Smooth muscle cell (in vitro differentiated cells): ENCODE results near the gene PHYKPL. TPM values are rescaled to one million over a fixed set of nuclear protein-coding genes. Genes with fewer than 3 reads are reported as not detected.

Experiments used
- DNase-seq: peaks from one replicate; lab custom pipeline; 2025; ENCODE audit not compliant: unreplicated experiment; lab: John Stamatoyannopoulos, UW
- H2AFZ ChIP-seq: fragments of 200-600 bp; sonication (generic); 2 replicates; pipeline ENCODE4 v1.6.0; 2016; ENCODE audit warnings: antibody characterized with exemption, low read depth, mild to moderate bottlenecking
- H3F3A ChIP-seq: fragments of 200-600 bp; sonication (generic); 2 replicates; pipeline ENCODE4 v1.6.0; 2017; ENCODE audit warnings: antibody characterized with exemption, low read depth
- H3K27ac ChIP-seq: fragments of 200-600 bp; sonication (generic); 2 replicates; pipeline ENCODE4 v1.5.1; 2016; ENCODE audit warnings: low read depth, mild to moderate bottlenecking
- H3K27me3 ChIP-seq: fragments of 200-600 bp; sonication (generic); 2 replicates; pipeline ENCODE4 v1.6.1; 2016; ENCODE audit warnings: low read depth, mild to moderate bottlenecking
- H3K36me3 ChIP-seq: fragments of 200-600 bp; sonication (generic); 2 replicates; pipeline ENCODE4 v1.5.1; 2016; ENCODE audit warnings: low read depth
- H3K4me1 ChIP-seq: fragments of 200-600 bp; sonication (generic); 2 replicates; pipeline ENCODE4 v1.5.1; 2016; ENCODE audit warnings: low read depth
- H3K4me2 ChIP-seq: fragments of 200-600 bp; sonication (generic); 2 replicates; pipeline ENCODE4 v1.6.0; 2016; ENCODE audit warnings: mild to moderate bottlenecking
- H3K4me3 ChIP-seq: fragments of 200-600 bp; sonication (generic); 2 replicates; pipeline ENCODE4 v1.5.1; 2016; ENCODE audit warnings: mild to moderate bottlenecking
- H3K79me2 ChIP-seq: fragments of 200-600 bp; sonication (generic); 2 replicates; pipeline ENCODE4 v1.6.0; 2016; ENCODE audit warnings: low read depth, mild to moderate bottlenecking
- H3K9ac ChIP-seq: fragments of 200-600 bp; sonication (generic); 2 replicates; pipeline ENCODE4 v1.6.0; 2016; ENCODE audit warnings: low read depth
- H3K9me3 ChIP-seq: fragments of 200-600 bp; sonication (generic); replicated peaks from 2 replicates; pipeline ENCODE4 v1.5.1; 2016; ENCODE audit warnings: low read depth
- H4K20me1 ChIP-seq: fragments of 200-600 bp; sonication (generic); 2 replicates; pipeline ENCODE4 v1.6.0; 2016; ENCODE audit warnings: low read depth
- WGBS: methylation state at CpG from one replicate; pipeline ENCODE4 v1.1.7; 2016; ENCODE audit warnings: low lambda C conversion rate; 5-methylcytosine and 5-hydroxymethylcytosine counted together
- polyA plus RNA-seq: library from polyadenylated mRNA; unstranded; fragments of >200 nt; fragmentation: Nextera tagmentation; extraction: Ambion mirVana; gene quantifications from 2 replicates; pipeline ENCODE4 v1.2.1, GENCODE V29; 2016
- total RNA-seq: library from RNA; depleted of rRNA; stranded (reverse); fragments of >200 nt; gene quantifications from 2 replicates; pipeline ENCODE4 v1.2.3, GENCODE V29; 2014
- TF ChIP-seq, protein P1 (sequence below): fragments of 200-600 bp; sonication (generic); IDR thresholded peaks from 2 replicates; pipeline ENCODE4 v1.5.1; 2017; ENCODE audit warnings: borderline replicate concordance, mild to moderate bottlenecking, antibody characterized with exemption; ENCODE audit not compliant: insufficient read depth, poor library complexity, severe bottlenecking

PHYKPL gene
- total and polyA plus RNA-seq, 2 experiments from 2014 or later = 15.7 to 27.8 TPM

DNA sequence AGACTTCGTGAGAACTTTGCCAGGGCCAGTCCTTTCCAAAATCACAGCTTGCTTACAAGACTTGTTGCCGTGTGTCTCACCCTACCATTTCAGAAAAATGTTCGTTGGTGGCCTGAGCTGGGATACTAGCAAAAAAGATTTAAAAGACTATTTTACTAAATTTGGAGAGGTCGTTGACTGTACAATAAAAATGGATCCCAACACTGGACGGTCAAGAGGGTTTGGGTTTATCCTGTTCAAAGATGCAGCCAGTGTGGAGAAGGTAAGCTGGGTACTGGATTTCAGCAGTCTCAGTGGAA is 26.9 kb downstream of the PHYKPL start:
- TF ChIP-seq, protein P1, sequence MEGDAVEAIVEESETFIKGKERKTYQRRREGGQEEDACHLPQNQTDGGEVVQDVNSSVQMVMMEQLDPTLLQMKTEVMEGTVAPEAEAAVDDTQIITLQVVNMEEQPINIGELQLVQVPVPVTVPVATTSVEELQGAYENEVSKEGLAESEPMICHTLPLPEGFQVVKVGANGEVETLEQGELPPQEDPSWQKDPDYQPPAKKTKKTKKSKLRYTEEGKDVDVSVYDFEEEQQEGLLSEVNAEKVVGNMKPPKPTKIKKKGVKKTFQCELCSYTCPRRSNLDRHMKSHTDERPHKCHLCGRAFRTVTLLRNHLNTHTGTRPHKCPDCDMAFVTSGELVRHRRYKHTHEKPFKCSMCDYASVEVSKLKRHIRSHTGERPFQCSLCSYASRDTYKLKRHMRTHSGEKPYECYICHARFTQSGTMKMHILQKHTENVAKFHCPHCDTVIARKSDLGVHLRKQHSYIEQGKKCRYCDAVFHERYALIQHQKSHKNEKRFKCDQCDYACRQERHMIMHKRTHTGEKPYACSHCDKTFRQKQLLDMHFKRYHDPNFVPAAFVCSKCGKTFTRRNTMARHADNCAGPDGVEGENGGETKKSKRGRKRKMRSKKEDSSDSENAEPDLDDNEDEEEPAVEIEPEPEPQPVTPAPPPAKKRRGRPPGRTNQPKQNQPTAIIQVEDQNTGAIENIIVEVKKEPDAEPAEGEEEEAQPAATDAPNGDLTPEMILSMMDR = no peak
- peaks cover 56% of the 10 kb centered on the region for H4K20me1 ChIP-seq
- no peak overlapping the region for H2AFZ ChIP-seq
- H3K4me3 ChIP-seq = peak overlapping the region; percentile 99
- H3K9ac ChIP-seq = peak overlapping the region; percentile 89
- 5% methylated on average over 5 of the region's 5 CpGs for WGBS
- peaks cover 38% of the 10 kb centered on the region for H3F3A ChIP-seq
- H3K27ac ChIP-seq = peak overlapping the region; percentile 82
- no peaks in the 10 kb centered on the region for H3K9me3 ChIP-seq
- peaks cover 51% of the 10 kb centered on the region for H3K79me2 ChIP-seq
- peaks cover 3% of the 10 kb centered on the region for H3K36me3 ChIP-seq
- DNase-seq = no peak
- no peaks in the 10 kb centered on the region for H3K27me3 ChIP-seq
- H3K4me1 ChIP-seq = peaks cover 11% of the 10 kb centered on the region
- H3K4me2 ChIP-seq = peak overlapping the region; percentile 95

- Histone ChIP-seq H3K36me3 (peaks cover 3% of the 10 kb centered on the region), H3K27me3 (no peaks in the 10 kb centered on the region), H3K27ac (peak overlapping the region; percentile 82), H3K4me1 (peaks cover 11% of the 10 kb centered on the region), H3K4me2 (peak overlapping the region; percentile 95), H4K20me1 (peaks cover 50% of the 10 kb centered on the region), H3K9ac (peak overlapping the region; percentile 89), H3F3A (peaks cover 32% of the 10 kb centered on the region), H3K9me3 (no peaks in the 10 kb centered on the region), H3K4me3 (peak overlapping the region; percentile 99), H3K79me2 (peaks cover 51% of the 10 kb centered on the region), H2AFZ (no peak overlapping the region)
- WGBS = under 1% methylated on average over 57 of the region's 90 CpGs
- DNase-seq = peak; percentile 22
- TF ChIP-seq, protein P1 = no peak
Measured at GRCh38 chr5:178204935-178205748, 27.5 kb downstream of the PHYKPL start.

DNA sequence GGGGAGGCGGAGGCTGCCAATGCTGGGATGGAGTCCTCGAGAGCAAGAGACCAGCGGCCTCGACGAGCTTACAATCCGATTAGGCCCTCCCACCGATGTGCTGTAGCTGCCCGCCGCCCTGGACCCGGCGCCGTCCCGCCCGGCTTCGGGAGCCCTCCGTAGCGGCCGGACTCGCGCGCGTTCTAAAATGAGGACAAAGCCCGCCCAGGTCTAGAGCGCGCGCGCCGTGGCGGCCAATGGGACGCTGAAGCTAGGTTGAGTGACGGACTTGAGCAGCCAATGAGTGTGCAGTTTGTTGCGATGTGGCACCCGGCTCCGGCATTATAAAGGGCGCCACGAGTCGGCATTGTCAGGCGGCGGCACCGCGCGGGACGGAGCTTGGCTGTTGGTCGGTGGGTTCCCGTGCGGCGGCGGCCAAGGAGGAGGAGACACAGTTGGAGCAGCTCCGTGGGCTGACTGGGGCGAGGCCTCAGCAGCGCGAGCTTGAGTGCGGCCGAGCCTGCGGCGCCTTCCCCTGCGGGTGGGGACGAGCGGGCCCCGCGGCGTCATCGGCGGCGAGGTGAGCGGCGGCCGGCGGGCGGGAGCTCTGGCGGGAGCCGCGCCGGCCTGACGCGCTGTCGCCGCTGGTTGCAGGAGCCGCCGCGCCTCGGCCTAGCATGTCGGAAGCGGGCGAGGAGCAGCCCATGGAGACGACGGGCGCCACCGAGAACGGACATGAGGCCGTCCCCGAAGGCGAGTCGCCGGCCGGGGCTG is 28.2 kb downstream of the PHYKPL start, which contains the start of gene HNRNPAB:
TSS of gene HNRNPAB (plus strand) at position 352 of the 753 bp plus-strand sequence. CDS start at position 657, 305 bp downstream.
- TF ChIP-seq, protein P1 = no peak
- no peaks in the 10 kb centered on the region for H3K27me3 ChIP-seq
- peaks cover 3% of the 10 kb centered on the region for H3K36me3 ChIP-seq
- peak within 1 kb of the TSS; percentile 82 for H3K27ac ChIP-seq
- peak within 1 kb of the TSS; percentile 89 for H3K9ac ChIP-seq
- peaks cover 11% of the 10 kb centered on the region for H3K4me1 ChIP-seq
- H3F3A ChIP-seq = peaks cover 24% of the 10 kb centered on the region
- H2AFZ ChIP-seq = peak within 1 kb of the TSS; percentile 28
- peak within 1 kb of the TSS; percentile 99 for H3K4me3 ChIP-seq
- H4K20me1 ChIP-seq = peaks cover 42% of the 10 kb centered on the region
- peak within 1 kb of the TSS; percentile 95 for H3K4me2 ChIP-seq
- H3K79me2 ChIP-seq = peaks cover 49% of the 10 kb centered on the region
- WGBS = under 1% methylated on average over 94 of the region's 96 CpGs
- no peaks in the 10 kb centered on the region for H3K9me3 ChIP-seq
- DNase-seq = peak; percentile 93
